Measurements from ENCODE around the gene ERC1.
A peak's percentile ranks its signal among the peaks of the same experiment; 100 is the strongest.

ERC1 gene

DNA sequence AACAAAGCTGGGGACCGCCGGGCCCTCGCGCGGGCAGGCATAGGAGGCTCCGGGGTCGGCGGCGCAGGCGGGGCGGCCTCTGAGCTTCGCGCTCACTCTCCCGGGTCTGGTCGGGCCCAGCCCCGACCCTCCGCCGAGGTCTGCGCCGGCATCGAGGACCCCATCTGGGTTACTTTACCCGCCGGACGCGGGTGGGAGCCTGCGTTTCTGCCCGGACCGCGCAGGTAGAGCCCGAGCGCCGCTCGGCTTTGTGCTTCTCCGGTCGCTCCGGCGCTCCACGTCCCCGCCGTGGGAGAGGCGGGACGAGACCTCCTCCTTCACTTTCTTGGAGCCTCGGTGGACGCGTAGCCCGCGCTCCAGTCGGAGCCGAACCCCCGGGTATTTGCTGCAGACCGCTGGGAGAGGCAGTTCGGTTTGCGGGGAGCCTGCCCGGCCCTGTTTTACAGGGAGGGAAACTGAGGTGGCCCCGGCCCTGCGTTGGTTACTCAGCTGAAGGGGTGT lies 540.2 kb downstream of the ERC1 start:
- Histone ChIP-seq H3K4me3 (ENCODE audit: low read depth, low read length, poor library complexity, severe bottlenecking) (peak overlapping the region; percentile 48), H3F3A (ENCODE audit: insufficient read depth, low read length) (no peaks in the 10 kb centered on the region), H3K4me1 (ENCODE audit: insufficient read depth, low read length, severe bottlenecking) (peaks cover 37% of the 10 kb centered on the region), H2AFZ (ENCODE audit: low read length) (no peak overlapping the region), H3K27me3 (ENCODE audit: insufficient read depth, low read length) (peaks cover 24% of the 10 kb centered on the region), H3K9me3 (ENCODE audit: low read length) (no peaks in the 10 kb centered on the region), H3K9me2 (ENCODE audit: low read depth, low read length) (no peaks in the 10 kb centered on the region), H3K36me3 (ENCODE audit: insufficient read depth, low read length) (no peaks in the 10 kb centered on the region), H3K4me2 (ENCODE audit: low read length) (peak overlapping the region; percentile 60), H3K79me2 (ENCODE audit: insufficient read depth, low read length) (no peaks in the 10 kb centered on the region), H3K9ac (ENCODE audit: low read length) (no peak overlapping the region; the same call in 1 of the 2 replicates), H3K27ac (ENCODE audit: low read depth, low read length, poor library complexity, severe bottlenecking) (no peak overlapping the region), H4K20me1 (ENCODE audit: insufficient read depth, low read length) (no peaks in the 10 kb centered on the region)
- peak; percentile 42; the same call in 1 of the 2 replicates for TF ChIP-seq EZH2 (IDR thresholded peaks at IDR 0.05; ENCODE audit: borderline replicate concordance, low read length)
- TF ChIP-seq, protein P1, sequence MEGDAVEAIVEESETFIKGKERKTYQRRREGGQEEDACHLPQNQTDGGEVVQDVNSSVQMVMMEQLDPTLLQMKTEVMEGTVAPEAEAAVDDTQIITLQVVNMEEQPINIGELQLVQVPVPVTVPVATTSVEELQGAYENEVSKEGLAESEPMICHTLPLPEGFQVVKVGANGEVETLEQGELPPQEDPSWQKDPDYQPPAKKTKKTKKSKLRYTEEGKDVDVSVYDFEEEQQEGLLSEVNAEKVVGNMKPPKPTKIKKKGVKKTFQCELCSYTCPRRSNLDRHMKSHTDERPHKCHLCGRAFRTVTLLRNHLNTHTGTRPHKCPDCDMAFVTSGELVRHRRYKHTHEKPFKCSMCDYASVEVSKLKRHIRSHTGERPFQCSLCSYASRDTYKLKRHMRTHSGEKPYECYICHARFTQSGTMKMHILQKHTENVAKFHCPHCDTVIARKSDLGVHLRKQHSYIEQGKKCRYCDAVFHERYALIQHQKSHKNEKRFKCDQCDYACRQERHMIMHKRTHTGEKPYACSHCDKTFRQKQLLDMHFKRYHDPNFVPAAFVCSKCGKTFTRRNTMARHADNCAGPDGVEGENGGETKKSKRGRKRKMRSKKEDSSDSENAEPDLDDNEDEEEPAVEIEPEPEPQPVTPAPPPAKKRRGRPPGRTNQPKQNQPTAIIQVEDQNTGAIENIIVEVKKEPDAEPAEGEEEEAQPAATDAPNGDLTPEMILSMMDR (IDR thresholded peaks at IDR 0.05; ENCODE audit: low read length): no peak

DNA sequence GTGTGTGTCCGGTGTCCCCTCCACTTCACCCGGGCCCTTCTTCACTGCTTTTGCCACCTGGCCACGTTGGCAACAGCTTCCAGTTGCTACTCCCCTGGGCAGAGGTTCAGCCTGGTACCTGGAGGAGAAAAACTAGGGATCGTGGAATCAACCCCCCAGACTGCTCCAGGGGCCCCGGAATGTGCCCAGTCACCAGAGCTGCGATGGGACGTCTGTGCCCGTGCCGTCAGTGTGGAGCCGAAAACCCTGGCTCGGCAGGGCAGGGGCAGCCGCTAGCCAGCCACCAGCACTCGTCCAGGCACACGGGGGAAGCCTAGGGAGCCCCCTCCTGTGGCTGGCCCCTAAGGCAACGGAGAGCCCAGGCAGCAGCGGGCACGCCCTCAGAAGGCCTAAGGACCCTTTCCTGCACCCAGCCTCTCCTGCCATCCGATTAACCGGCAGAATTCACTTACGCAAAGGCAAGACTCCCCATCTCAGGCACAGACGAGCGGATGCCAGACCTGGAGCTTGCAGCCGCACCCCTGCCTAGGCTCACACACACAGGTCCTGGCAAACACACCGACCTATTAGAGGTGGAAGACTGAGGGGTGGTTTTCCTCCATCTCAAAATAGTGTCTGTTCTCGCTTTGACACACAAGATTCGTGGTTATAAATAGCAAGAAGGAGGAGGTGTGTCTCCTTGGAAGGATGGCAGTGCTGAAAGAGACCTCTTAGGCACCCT lies 540.8 kb downstream of the ERC1 start:
- TF ChIP-seq, protein P1 (IDR thresholded peaks at IDR 0.05; ENCODE audit: low read length): no peak
- Histone ChIP-seq H3K4me3 (ENCODE audit: low read depth, low read length, poor library complexity, severe bottlenecking) (peak overlapping the region; percentile 48), H3K4me1 (ENCODE audit: insufficient read depth, low read length, severe bottlenecking) (peaks cover 37% of the 10 kb centered on the region), H3K36me3 (ENCODE audit: insufficient read depth, low read length) (no peaks in the 10 kb centered on the region), H2AFZ (ENCODE audit: low read length) (no peak overlapping the region), H3K4me2 (ENCODE audit: low read length) (peak overlapping the region; percentile 60), H3K9ac (ENCODE audit: low read length) (no peak overlapping the region), H4K20me1 (ENCODE audit: insufficient read depth, low read length) (no peaks in the 10 kb centered on the region), H3F3A (ENCODE audit: insufficient read depth, low read length) (no peaks in the 10 kb centered on the region), H3K27me3 (ENCODE audit: insufficient read depth, low read length) (peaks cover 24% of the 10 kb centered on the region), H3K27ac (ENCODE audit: low read depth, low read length, poor library complexity, severe bottlenecking) (no peak overlapping the region), H3K9me3 (ENCODE audit: low read length) (no peaks in the 10 kb centered on the region), H3K9me2 (ENCODE audit: low read depth, low read length) (no peaks in the 10 kb centered on the region), H3K79me2 (ENCODE audit: insufficient read depth, low read length) (no peaks in the 10 kb centered on the region)

DNA sequence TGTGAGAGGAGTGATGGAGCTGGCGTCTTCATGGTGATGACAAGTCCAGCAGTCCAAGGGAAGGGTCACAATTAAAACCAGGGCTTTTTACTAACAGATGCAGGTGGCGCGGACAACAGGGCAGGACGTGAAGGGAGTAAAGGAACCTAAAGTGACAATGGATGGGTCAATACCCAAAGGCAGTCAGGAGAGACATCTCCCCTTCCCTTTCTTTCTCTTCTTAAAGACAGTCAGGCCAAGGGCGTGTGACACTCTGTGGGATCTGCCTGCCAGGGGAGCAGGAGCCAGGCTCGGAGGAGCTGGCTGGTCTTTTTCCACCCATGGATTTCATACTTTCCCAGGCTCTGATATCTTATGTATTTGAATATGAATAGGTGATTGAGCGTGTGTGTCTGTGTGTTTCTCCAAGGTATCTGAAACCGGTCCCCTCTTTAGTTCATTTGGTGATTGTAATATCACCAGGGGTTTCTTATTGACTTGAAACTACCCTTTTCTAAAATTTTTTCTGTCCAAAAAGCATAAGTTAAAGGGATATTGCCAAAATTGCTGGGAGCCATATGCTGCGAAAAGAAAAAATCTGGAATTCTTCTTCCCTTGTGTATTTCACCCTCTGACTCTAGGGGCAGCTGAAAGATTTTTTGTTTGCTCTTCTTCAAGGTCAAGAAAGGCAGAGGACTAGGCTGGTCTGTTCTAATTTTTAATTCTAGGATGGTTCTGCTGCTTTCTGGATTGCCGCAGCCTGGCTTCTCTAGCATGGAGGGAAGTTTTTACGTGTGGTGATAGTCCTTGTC lies 541.5 kb downstream of the ERC1 start:
- no peaks in the 10 kb centered on the region for H3K9me3 ChIP-seq (ENCODE audit: low read length)
- H3K27ac ChIP-seq (ENCODE audit: low read depth, low read length, poor library complexity, severe bottlenecking): no peak overlapping the region
- no peaks in the 10 kb centered on the region for H3F3A ChIP-seq (ENCODE audit: insufficient read depth, low read length)
- no peaks in the 10 kb centered on the region for H3K9me2 ChIP-seq (ENCODE audit: low read depth, low read length)
- H2AFZ ChIP-seq (ENCODE audit: low read length): no peak overlapping the region
- no peaks in the 10 kb centered on the region for H4K20me1 ChIP-seq (ENCODE audit: insufficient read depth, low read length)
- H3K79me2 ChIP-seq (ENCODE audit: insufficient read depth, low read length): no peaks in the 10 kb centered on the region
- H3K9ac ChIP-seq (ENCODE audit: low read length): no peak overlapping the region
- peak overlapping the region; percentile 62 for H3K4me2 ChIP-seq (ENCODE audit: low read length)
- H3K4me3 ChIP-seq (ENCODE audit: low read depth, low read length, poor library complexity, severe bottlenecking): peak overlapping the region; percentile 43
- no peak for TF ChIP-seq EZH2 (IDR thresholded peaks at IDR 0.05; ENCODE audit: borderline replicate concordance, low read length)
- TF ChIP-seq, protein P1 (IDR thresholded peaks at IDR 0.05; ENCODE audit: low read length): no peak
- no peaks in the 10 kb centered on the region for H3K36me3 ChIP-seq (ENCODE audit: insufficient read depth, low read length)
- H3K4me1 ChIP-seq (ENCODE audit: insufficient read depth, low read length, severe bottlenecking): peaks cover 37% of the 10 kb centered on the region
- peaks cover 29% of the 10 kb centered on the region for H3K27me3 ChIP-seq (ENCODE audit: insufficient read depth, low read length)

Data from OCI-LY1 (cell line).